ENCODE measurements around the gene TBC1D17. TPM values are rescaled to one million over a fixed set of nuclear protein-coding genes. Genes with fewer than 3 reads are reported as not detected.

The TBC1D17 gene
- polyA plus RNA-seq, 2 of the 4 experiments (the other 2 are of a cell fraction) = 12.3 to 41.5 TPM

GRCh38 chr19:49891393-49891792 is 13.9 kb downstream of the TBC1D17 start:
- Histone ChIP-seq H3K4me1 (peaks cover 6% of the 10 kb centered on the region; the same call in 1 of the 3 replicates), H3K4me2 (no peak overlapping the region; the same call in 2 of the 3 replicates), H3K4me3 (no peak overlapping the region), H3K9me3 (no peaks in the 10 kb centered on the region), H3K27ac (no peak overlapping the region)
- ATAC-seq = no peak
- DNase-seq (ENCODE audit: low read depth in 1 of 2, low spot score in 1 of 2) = no peak
- ChIA-PET POLR2A (interaction anchor here (2.6 kb wide), 1 partner anchor 38 kb away, joined by 11 read pairs; the partner anchor contains the start of gene NUP62), CTCF (interaction anchor here (0.6 to 3.9 kb wide), 12 partner anchors 9 to 72 kb away, joined by 3 to 27 read pairs (median 6); partner anchors contain the start of genes AKT1S1, ATF5, NUP62 and TBC1D17)
- WGBS (ENCODE audit: missing lambda C conversion rate) = 86% methylated on average over 17 of the region's 17 CpGs
- TF ChIP-seq RNF2 (IDR thresholded peaks at IDR 0.05; ENCODE audit: borderline replicate concordance, low read depth) = no peak
- no peak for TF ChIP-seq BHLHE40 (IDR thresholded peaks at IDR 0.05; ENCODE audit: low read depth, low read length)
- TF ChIP-seq, protein P1, sequence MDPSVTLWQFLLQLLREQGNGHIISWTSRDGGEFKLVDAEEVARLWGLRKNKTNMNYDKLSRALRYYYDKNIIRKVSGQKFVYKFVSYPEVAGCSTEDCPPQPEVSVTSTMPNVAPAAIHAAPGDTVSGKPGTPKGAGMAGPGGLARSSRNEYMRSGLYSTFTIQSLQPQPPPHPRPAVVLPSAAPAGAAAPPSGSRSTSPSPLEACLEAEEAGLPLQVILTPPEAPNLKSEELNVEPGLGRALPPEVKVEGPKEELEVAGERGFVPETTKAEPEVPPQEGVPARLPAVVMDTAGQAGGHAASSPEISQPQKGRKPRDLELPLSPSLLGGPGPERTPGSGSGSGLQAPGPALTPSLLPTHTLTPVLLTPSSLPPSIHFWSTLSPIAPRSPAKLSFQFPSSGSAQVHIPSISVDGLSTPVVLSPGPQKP (IDR thresholded peaks at IDR 0.05; ENCODE audit: low read depth, low read length) = no peak
- no peak for TF ChIP-seq NPAS2 (CRISPR knock-in tag; IDR thresholded peaks at IDR 0.05; ENCODE audit: borderline replicate concordance)
- TF ChIP-seq RAD21 (conservative IDR thresholded peaks at IDR 0.05 in 1 of 2, IDR thresholded peaks at IDR 0.05 in 1 of 2) = no peak
- no peak for TF ChIP-seq CHD4 (IDR thresholded peaks at IDR 0.05; ENCODE audit: borderline replicate concordance)
- no peak for TF ChIP-seq POLR2AphosphoS2 (conservative IDR thresholded peaks at IDR 0.05; ENCODE audit: low read length)
- no peak for TF ChIP-seq PHF8 (IDR thresholded peaks at IDR 0.05; ENCODE audit: borderline replicate concordance, low read depth)
- TF ChIP-seq TFCP2L1 (CRISPR knock-in tag; IDR thresholded peaks at IDR 0.05) = no peak
- TF ChIP-seq, protein P2, sequence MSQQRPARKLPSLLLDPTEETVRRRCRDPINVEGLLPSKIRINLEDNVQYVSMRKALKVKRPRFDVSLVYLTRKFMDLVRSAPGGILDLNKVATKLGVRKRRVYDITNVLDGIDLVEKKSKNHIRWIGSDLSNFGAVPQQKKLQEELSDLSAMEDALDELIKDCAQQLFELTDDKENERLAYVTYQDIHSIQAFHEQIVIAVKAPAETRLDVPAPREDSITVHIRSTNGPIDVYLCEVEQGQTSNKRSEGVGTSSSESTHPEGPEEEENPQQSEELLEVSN (IDR thresholded peaks at IDR 0.05; ENCODE audit: borderline replicate concordance, low read depth) = no peak
- TF ChIP-seq ZNF302 (CRISPR knock-in tag; IDR thresholded peaks at IDR 0.05) = no peak
- TF ChIP-seq POLR2A (IDR thresholded peaks at IDR 0.05; ENCODE audit: low read length) = no peak
- TF ChIP-seq KDM1A (IDR thresholded peaks at IDR 0.05; ENCODE audit: low read depth) = no peak
- no peak for TF ChIP-seq CBX8 (IDR thresholded peaks at IDR 0.05)
- TF ChIP-seq, protein P3, sequence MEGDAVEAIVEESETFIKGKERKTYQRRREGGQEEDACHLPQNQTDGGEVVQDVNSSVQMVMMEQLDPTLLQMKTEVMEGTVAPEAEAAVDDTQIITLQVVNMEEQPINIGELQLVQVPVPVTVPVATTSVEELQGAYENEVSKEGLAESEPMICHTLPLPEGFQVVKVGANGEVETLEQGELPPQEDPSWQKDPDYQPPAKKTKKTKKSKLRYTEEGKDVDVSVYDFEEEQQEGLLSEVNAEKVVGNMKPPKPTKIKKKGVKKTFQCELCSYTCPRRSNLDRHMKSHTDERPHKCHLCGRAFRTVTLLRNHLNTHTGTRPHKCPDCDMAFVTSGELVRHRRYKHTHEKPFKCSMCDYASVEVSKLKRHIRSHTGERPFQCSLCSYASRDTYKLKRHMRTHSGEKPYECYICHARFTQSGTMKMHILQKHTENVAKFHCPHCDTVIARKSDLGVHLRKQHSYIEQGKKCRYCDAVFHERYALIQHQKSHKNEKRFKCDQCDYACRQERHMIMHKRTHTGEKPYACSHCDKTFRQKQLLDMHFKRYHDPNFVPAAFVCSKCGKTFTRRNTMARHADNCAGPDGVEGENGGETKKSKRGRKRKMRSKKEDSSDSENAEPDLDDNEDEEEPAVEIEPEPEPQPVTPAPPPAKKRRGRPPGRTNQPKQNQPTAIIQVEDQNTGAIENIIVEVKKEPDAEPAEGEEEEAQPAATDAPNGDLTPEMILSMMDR (IDR thresholded peaks at IDR 0.05) = no peak
- no peak for TF ChIP-seq RFX5 (IDR thresholded peaks at IDR 0.05)
- TF ChIP-seq KDM5A (IDR thresholded peaks at IDR 0.05) = no peak
- no peak for FAIRE-seq

GRCh38 chr19:49892716-49893115 is 15.2 kb downstream of the TBC1D17 start:
- no peak overlapping the region for H3K4me3 ChIP-seq
- no CpG with 5 or more reads among the region's 1 CpG for WGBS (ENCODE audit: missing lambda C conversion rate)
- ATAC-seq (no peak), FAIRE-seq (no peak), DNase-seq (ENCODE audit: low read depth in 1 of 2, low spot score in 1 of 2) (no peak)
- H3K4me2 ChIP-seq = no peak overlapping the region
- CTCF ChIA-PET = interaction anchor here (2.3 to 3.2 kb wide), 2 partner anchors 14 to 18 kb away, joined by 12 to 13 read pairs; no protein-coding TSS in a partner anchor
- H3K27ac ChIP-seq = no peak overlapping the region
- TF ChIP-seq RCOR1 (IDR thresholded peaks at IDR 0.05; ENCODE audit: low read depth, low read length) (no peak), RFX5 (IDR thresholded peaks at IDR 0.05) (no peak), JUNB (IDR thresholded peaks at IDR 0.05) (no peak), HDAC2 (IDR thresholded peaks at IDR 0.05) (no peak), ZFP36 (IDR thresholded peaks at IDR 0.05; ENCODE audit: borderline replicate concordance, partially characterized antibody) (peak; percentile 83)
- TF ChIP-seq, protein P1 (IDR thresholded peaks at IDR 0.05; ENCODE audit: low read depth, low read length) = no peak
- TF ChIP-seq, protein P2 (IDR thresholded peaks at IDR 0.05; ENCODE audit: borderline replicate concordance, low read depth) = no peak
- POLR2A ChIA-PET = interaction anchor here (1.2 to 1.3 kb wide), 2 partner anchors 16 to 37 kb away, joined by 4 to 5 read pairs; partner anchors contain the start of genes AKT1S1 and TBC1D17
- H3K4me1 ChIP-seq = peaks cover 17% of the 10 kb centered on the region; the same call in 2 of the 3 replicates
- H3K9me3 ChIP-seq = no peaks in the 10 kb centered on the region

Measured in A549 (cell line).